NCI-H774 (cell line): ENCODE results near the gene AGAP3.

ENCODE experiments used
- DNase-seq: peaks from one replicate; lab custom pipeline; 2025; lab: John Stamatoyannopoulos, UW

The AGAP3 gene

GRCh38 chr7:151123158-151123821, 37.0 kb downstream of the AGAP3 start:
- DNase-seq, result no peak

GRCh38 chr7:151123822-151124464, 37.7 kb downstream of the AGAP3 start:
- DNase-seq, result peak; percentile 39

GRCh38 chr7:151124481-151124880, 38.2 kb downstream of the AGAP3 start:
- DNase-seq, result no peak

GRCh38 chr7:151124899-151125399, 38.7 kb downstream of the AGAP3 start:
- DNase-seq, result no peak

- no peak for DNase-seq
Observed at GRCh38 chr7:151125470-151125845, 39.2 kb downstream of the AGAP3 start.

GRCh38 chr7:151125846-151126481, 39.7 kb downstream of the AGAP3 start:
- DNase-seq, result no peak

GRCh38 chr7:151126491-151127137, 40.3 kb downstream of the AGAP3 start:
- DNase-seq, result no peak

GRCh38 chr7:151128144-151128543, 41.9 kb downstream of the AGAP3 start:
- no peak for DNase-seq

- DNase-seq, result no peak
Observed at GRCh38 chr7:151128716-151129115, 42.4 kb downstream of the AGAP3 start.

GRCh38 chr7:151129117-151129959, 43.1 kb downstream of the AGAP3 start:
- no peak for DNase-seq

- DNase-seq, result no peak
Observed at GRCh38 chr7:151129960-151130591, 43.8 kb downstream of the AGAP3 start.

GRCh38 chr7:151130741-151131157, 44.5 kb downstream of the AGAP3 start:
- no peak for DNase-seq

GRCh38 chr7:151131224-151131591, 44.9 kb downstream of the AGAP3 start:
- DNase-seq, result no peak

- DNase-seq, result no peak
Observed at GRCh38 chr7:151131592-151132293, 45.5 kb downstream of the AGAP3 start.

GRCh38 chr7:151132461-151133205, 46.4 kb downstream of the AGAP3 start:
- DNase-seq, result no peak

- no peak for DNase-seq
Observed at GRCh38 chr7:151133266-151133985, 47.2 kb downstream of the AGAP3 start.

GRCh38 chr7:151133986-151134742, 47.9 kb downstream of the AGAP3 start:
- no peak for DNase-seq

GRCh38 chr7:151134743-151135524, 48.7 kb downstream of the AGAP3 start:
- no peak for DNase-seq
